Stimulated activated CD8-positive, alpha-beta memory T cell treated with anti-CD3 and anti-CD28 coated beads, Interleukin-7, amount 100 ng/mL, for 48 hours (primary cell): ENCODE measurements around the gene NHLH2.

Source experiments
- DNase-seq, 2 donors: peaks; one replicate each; pipeline ENCODE4 v3.0.0-alpha.2; 2020; ENCODE audit warnings: low read depth in 1 of 2; ENCODE audit errors: extremely low read depth in 1 of 2

Gene NHLH2

DNA sequence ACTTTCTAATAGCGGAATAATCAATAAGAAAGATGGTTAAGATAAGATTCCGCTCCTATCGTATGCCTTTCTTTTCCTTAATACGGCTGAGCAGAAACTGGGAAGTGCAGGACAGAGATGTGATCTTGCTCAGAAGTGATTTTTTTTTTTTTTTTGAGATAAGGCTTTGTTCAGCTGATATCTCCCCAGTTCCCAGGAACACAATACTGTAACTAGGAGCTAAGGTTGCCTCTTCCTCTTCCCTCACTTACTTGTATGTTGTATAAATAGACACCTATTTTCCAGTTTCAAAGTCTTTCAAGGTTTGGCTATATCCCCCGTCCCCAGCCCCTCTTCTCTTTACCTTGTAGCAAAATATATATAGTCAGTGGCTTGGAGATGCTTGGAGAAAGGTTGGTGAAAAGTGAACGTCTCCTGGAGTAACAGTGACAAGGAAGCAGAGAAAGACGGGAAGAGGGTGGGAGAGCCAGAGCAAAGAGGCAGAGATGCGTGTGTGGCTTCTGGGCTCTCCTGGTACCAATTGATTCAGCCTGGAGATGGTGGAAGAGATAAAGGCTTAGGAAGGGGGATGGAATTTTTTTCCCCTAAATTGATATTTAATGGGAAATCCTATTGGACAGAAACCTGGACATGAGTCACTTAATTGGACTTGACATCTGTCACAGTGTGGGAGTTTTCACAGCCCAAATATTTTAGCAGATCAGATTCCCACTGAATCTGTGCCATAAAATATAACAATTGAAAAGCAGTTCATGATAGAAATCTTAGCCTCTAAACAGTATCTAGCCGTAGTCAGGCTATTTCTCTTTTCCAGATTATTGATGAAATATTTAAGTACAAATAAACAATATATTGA lies at the start of gene NHLH2:
NHLH2 (minus strand) TSS at position 522 of the 856 bp plus-strand sequence. CDS start 2,754 bp downstream, outside the sequence.
- no peak for DNase-seq

DNA sequence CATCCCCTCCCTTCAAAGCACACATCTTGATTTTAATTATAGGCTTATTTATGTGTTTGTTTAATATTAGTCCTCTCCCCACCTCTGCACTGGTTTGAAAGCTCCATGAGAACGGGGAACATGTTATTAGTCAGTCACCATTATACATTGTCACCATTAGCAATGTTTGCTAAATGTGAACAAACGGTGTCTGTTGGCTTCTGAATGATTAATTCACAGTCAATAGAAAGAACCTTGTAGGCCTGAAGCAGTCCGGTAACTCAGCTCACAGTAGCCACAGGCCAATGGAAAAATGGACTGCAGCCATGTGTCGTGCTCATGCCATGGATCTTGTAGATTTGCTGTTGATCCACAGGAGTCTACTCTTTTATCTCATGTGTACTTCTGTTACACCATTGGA lies 49.7 kb upstream of the NHLH2 start:
- no peak for DNase-seq

DNA sequence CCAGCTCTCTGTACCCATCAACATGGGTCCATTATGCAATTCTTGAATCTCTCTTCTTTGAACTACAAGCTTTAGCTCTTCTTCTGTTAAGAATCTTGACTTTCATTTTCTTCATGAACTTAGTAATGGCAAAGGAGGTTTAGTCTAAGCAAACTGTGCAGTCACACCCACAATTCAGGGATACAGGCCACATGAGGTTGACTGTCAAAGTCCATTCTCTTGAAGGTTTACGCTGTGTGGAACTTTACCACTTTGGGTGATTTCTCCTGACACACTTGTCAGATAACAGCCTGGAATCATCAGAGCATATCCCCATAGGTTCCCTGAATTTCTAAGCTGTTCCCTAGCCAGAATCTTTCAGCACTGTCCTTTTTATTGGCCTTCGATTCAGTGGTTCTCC lies 48.0 kb upstream of the NHLH2 start:
- DNase-seq, result no peak

DNA sequence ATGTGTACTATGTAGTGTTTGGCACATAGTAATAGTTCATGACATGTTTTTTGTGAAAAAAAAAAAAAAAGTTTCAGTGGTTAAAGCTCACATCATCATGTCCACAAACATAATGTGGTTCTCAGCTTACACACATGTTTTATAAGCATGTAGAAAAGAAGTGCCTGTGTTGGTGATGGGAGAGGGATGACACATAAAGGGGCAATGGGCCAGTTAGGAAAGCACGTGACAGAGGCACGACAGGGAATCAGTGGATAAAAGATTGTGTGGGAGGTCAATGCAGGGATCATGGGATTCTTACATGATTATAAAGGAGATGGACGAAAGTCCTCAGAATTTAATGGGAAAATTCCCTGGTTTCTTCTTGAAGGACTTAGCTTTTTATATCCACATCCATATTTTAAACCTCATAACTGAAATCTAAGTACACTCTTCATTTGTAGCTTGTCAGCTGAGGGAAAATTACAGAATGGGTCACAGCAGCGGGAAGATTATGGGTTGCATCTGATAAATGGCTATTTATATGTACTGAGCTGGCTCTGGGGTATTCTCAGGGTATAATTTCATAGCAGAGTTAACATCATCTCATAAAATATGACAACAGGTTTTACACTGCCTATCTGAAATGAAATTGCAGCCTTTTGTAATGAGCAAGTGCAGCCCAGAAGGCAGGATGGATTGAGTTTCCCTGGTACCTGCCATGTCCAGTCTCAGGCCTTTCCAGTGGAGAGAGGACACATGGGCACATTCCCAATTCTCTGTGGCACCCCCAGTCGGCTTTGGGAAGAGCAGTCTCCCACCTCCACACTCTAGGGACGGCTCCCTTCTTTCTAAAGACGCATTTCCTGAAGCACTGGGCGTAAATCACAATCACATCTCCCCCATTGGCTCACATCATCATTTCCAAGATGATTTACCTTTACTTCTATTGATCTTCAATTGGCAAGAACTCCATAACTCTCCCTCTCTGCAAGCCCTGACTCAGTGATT lies 42.3 kb upstream of the NHLH2 start:
- no peak for DNase-seq

DNA sequence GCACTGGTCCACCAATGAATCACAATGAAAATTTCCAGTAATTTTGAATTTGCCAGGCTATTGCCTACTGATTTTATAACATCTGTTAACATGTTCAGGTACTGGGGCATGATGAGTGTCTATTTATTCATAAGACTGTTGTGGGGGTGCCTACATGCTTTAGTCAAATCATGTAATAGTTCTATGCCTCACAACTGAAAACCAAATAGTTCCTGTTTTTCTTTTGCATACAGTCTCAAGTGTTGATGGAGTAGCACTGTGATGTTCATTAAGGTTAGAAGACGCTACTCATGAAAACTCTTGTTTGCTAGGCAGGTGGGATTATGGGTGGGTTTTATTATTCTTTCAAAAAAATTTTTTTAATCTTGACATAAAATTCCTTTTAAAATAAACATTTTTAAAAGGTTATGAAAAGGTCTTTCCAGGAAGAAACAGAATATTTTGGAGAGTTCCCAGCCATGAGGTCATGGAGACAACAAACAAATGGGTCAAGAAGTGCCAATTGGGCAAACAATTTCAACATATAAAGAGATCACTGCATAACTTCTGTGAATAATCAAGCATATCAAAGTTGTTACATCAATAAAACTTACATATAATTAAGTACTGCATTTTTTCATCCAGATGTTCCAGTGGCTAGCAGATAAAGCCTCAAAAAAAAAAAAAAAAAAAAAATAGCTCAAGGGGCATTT lies 40.2 kb upstream of the NHLH2 start:
- no peak for DNase-seq

DNA sequence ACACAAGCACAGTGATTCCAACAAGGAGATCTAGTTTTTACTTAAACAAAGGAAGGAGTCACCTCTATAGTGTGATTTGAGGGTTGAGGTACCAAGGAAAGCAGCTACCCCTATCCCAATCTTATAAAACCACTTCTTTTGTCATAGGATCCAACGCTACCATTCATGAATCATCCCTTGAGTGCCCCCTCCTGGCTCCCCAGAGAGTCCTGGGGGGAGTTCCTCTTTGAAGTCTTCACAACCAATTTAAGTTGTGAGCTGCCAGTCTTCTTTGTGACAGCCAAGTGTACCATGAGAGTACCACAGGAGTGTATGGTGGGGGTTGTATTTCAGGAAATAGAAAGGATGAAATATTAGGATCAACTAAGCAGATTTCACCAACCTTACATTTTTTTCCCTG lies 39.1 kb upstream of the NHLH2 start:
- DNase-seq, result no peak

DNA sequence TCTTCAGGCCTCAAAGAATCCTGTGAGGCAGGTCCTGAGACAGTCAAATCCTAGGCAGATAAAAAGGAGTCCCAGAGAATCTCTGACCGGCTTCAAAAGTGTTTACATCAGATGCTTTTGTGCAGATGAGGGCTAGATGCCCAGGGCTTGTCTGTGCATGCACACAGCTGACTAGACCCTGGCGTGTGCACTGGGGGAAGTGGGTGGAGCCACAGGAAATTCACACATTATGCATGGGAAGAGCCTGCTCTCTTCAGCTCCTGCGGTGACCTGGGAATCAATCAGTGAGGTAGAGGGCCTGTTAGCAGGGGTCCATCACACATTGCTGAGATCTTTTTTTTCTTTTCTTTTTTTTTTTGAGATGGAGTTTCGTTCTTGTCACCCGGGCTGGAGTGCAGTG lies 36.6 kb upstream of the NHLH2 start:
- no peak for DNase-seq

DNA sequence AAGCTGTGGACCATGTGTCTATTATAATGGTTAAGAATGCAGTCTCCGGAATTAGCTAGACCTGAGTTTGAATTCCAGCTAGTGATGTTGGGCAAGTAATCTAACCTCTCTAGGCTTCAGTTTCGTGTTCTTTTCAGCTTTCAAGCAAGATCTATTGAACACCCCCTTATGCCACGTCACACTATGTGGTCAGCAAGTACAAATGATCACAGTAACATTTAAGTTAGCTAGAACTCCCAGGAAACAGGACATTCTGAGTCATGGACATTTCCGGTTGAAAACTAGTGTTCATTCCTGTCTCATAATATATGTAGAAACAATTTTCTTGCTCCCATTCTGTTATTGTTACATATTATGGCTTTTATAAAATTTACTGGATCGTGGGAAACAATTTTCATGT lies 34.0 kb upstream of the NHLH2 start:
- DNase-seq, result no peak

DNA sequence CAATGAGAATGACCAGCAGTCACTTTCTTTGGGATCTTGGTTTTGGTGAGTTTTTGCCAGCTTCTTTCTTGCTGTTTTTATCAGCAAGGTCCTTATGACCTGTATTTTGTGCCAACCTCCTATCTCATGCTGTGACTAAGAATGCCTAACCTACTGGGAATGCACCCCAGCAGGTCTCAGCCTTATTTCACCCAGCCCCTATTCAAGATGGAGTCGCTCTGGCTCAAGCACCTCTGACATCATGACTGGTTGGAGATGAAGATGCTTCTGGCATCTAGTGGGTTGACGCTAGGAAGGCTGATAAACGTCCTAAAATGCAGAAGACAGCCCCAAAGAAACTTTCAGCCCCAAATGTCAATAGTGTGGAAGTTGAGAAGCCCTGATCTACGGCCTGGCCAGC lies 33.6 kb upstream of the NHLH2 start:
- DNase-seq, result no peak

DNA sequence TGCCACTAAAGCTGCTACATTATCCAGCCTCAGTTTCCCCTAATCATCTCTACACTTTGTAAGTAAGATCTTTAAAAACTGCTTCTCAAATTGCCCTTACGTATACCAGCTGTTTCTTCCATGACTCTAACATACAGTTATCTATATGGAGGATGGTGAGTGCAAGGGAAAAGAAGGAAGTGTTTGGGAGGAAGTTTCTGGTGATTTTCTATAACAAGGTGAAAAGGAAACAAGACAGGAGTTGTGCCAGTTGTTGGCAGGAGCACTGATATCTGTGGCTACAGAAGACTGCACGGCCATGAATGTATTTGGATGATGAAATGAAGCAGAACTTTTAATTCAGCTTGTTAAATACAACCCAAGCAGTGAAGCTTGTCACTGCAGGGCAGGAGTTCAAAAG lies 32.3 kb upstream of the NHLH2 start:
- DNase-seq, result no peak

DNA sequence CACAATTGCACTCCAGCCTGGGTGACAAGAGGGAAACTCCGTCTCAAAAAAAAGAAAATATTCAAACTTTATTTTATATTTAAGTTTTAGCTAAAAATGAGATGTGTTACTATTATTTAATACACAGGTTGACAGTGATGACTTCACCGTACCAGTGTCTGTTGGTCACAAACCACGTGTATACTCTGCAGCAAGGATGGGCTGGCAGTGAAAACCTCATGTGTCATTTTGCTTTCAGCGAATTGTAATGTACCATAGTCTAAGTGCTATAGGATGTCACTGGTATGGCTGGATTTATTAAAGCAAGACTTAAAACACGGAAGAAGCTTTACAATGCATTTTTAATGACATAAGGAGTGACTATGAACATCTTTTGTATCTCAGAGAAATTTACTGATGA lies 28.1 kb upstream of the NHLH2 start:
- no peak for DNase-seq

DNA sequence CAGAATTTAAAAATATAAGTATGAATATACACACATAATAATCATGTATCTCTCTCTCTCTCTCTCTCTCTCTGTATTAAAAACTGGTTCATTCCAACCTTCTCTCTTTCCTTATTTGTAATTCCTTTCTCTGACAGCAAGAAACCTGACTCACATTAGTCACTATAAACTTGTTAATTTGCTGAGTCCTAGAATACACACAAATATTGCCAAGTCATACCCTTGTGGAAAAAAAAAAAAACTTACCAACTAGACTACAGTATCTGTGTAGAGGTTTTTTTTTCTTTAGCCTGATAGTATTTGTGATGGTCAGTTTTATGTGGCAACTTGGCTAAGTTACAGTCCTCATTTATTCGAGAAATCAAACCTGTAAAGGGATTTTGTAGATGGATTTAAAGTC lies 26.3 kb upstream of the NHLH2 start:
- no peak for DNase-seq

DNA sequence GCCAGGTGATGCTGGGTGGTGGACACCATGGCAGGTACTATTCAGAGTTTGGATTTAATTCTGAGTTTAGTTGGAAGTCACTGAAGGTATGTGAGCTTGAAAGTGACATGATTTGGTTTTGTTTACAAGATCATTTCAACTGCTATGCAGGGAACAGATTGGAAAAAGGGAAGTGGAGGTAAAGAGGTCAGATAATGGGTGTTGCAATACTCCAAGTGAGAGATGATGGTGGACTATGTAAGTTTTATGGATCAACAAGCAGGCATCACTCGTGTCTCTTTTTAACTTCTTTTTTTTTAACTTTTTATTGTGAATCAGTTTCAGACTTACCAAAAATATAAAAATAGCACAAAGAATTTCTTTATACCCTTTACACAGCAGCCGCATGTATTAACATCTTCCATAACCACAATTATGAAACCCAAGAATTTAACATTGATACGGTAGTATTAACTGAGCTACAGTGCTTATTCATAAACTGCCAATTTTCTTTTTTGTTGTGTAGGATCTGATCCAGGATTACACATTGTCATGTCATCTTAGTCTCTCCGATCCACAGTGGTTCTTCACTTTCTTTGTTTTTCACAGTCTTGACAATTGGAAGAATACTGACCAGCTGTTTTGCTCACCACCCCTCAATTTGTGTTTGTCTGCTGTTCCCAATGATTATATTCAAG lies 24.9 kb upstream of the NHLH2 start:
- DNase-seq, result no peak

DNA sequence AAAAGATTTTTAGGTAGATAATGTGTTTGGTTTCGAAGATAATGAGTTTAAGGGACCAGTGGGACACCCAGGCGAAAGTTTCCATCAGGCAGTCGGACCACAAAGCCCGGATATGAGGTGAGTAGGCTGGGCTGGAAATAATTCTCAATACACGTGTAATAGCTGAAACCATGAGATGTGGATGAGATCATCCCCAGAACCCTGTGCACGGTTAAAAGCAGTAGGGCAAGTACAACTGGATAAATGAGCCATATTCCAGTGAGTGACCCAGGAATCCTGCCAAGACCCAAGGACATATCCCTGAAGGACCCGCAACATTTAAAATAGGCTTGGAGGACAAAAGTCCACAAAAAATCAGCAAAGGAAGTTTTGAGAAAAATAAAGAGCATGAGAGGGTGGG lies 21.5 kb upstream of the NHLH2 start:
- DNase-seq, result no peak

DNA sequence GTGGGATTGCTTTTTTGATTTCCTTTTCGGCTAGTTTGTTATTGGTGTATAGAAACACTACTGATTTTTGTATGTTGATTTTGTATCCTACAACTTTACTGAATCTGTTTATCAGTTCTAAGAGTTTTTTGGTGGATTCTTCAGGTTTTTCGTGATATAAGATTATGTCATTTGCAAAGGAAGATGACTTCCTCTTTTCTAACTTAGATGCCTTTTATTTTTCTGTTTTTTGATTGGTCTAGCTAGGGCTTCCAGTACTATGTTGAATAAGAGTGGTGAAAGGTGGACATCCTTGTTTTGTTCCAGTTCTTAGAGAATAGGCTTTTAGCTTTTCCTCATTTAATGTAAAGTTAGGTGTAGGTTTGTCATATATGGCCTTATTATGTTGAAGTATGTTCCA lies 13.1 kb upstream of the NHLH2 start:
- no peak for DNase-seq

DNA sequence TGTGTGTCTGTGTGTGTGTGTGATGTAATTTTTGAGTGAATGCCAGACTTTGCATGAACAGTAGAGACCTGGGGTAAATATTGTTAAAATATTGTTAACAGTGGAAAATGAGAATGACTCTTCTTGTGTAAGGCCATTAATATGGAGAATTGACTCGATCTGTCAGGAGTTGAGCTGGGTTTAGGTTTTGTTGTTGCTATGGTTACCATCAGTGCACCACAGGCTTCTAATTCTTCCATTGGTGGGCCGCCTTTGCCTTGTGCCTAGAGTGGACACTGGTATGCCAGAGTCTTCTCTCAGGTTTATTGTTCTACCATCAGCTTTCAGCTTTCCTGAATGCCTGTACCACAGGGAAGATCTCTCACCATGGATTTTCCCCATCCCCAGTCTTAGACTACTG lies 10.0 kb upstream of the NHLH2 start:
- DNase-seq, result no peak

DNA sequence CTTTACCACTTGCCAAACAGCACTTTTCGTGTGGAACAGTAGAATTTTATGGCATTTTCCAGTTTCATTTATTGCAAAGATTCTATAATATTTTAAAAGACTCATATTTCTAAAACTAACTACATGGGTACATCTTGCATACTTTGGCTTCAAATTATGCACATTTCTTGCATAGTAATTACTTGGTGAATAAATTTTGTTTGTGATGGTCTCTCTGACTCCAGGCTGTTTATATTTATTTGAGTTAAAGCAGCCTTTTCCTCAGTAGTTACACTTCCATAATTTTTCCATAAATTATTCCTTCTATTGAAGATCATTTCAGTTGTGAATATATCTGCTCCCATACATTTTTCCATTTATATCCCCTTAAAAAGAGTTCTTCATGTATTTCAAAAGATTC lies 6.9 kb upstream of the NHLH2 start:
- DNase-seq, result no peak

DNA sequence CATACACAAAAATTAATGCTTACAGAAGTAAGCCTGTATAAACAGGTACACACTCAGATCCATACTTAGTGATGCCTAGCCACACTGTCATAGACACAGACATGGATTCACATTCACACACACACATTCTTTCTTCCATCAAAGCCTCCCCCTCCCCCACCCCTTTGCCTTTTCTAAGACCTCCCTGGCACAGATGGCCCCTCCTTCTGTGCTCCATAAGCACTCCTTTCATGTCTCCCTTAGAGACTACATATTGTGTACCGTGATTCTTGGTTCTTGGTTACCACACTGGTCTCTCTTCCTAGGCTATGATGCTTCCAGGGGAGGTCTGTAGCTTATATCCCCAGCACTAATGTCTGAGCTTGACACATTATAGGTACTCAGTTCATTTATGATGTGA lies 2.0 kb upstream of the NHLH2 start:
- no peak for DNase-seq

DNA sequence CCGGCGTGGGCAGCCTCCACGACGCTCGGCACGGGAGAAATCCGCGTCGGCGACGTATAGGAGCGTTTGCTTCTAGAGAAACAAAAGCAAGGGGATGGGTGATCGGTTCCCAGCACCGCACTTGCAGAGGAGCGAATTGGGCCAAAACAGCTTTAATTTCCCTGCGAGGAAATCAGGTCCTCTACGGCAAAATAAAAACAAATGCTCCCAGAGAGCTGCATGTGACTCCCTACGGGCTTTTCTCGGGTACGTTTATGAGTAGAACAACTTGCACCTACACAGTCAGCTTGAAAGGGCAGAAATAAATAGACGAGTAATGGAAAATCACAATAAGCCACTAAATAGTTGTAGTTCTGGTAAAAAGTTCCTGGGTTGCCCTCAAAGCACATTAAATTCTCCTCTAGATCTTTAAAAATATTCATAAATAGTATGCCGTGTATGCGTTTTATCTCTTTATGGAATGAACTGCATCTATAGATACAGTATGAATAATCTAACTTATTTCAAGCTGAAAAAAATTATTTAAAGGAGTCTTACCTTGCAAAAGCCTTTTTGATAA lies 1.2 kb downstream of the NHLH2 start:
- no peak for DNase-seq

DNA sequence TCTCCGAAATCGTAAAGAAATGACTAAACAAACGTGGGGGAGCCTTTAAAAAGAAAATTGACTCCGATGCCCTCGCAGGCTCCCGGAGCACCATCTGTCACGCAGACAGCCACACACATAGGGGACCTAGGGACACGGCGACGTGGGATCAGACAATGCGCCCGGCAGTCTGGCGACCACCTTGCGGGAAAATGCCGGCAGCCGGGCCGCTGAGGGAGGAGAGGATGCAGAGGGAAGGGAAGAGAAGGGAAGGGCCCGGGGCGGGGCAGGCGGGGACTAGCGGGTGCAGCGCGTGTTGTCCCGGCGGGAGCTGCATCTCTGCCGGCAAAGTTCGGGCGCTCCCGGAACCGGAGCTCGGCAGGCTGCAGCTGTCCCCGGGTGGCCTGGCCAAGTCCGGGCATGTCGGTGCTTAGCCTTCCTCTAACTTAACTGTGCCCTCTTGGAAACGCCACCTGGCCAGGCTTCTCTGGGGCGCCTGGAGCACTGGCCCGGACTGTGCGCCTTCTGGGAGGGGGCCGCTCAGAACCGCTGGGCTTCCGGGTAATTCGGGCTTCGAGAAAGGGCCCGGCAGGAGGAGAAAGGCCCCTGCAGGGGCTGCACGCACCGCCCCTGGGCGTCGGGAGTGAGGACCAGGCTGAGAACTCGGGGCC lies 1.8 kb downstream of the NHLH2 start:
- DNase-seq, result no peak
